Right renal pelvis (tissue), 4 donors: ENCODE results near the gene PTPRC. TPM values are rescaled to one million over a fixed set of nuclear protein-coding genes. Genes with fewer than 3 reads are reported as not detected.

Source experiments
- DNase-seq, 4 donors: peaks; one replicate each; pipeline ENCODE4 v3.0.0-alpha.2; 2013; ENCODE audit warnings: low read depth in 4 of 4, low spot score in 3 of 4, missing footprints in 1 of 4
- polyA plus RNA-seq, 4 donors: library from polyadenylated mRNA; unstranded; fragments of 120-200 nt; gene quantifications; one replicate each; pipeline ENCODE4 v1.2.1, GENCODE V29; 2013; ENCODE audit not compliant: insufficient read length in 4 of 4

PTPRC gene
- polyA plus RNA-seq, 4 donors = 5.3 to 6.0 (median 5.7) TPM

- DNase-seq = no peak
Observed at GRCh38 chr1:198794498-198794897, 155.7 kb downstream of the PTPRC start.

GRCh38 chr1:198797656-198798055 is 158.8 kb downstream of the PTPRC start:
- no peak for DNase-seq

GRCh38 chr1:198798923-198799386 is 160.1 kb downstream of the PTPRC start:
- no peak for DNase-seq

- no peak for DNase-seq
Observed at GRCh38 chr1:198805498-198806151, 166.8 kb downstream of the PTPRC start.

GRCh38 chr1:198806861-198807260 is 168.0 kb downstream of the PTPRC start:
- DNase-seq = no peak

Other genes starting within 250 kb of the PTPRC start
- gene ATP6V1G3, start 98.4 kb upstream of the PTPRC start, polyA plus RNA-seq = 1 to 10 TPM; 5.0 to 9.7 (median 6.7) TPM